CD4-positive, alpha-beta T cell treated with Interleukin-6 for 4 hours (primary cell): Measurements from ENCODE around the gene PPP1R36.
"Not testable (repeated sequence)": the region's sequence is repeated elsewhere in the genome, so short reads cannot be mapped to it uniquely, and the experiment has no call there.

Experiments
- DNase-seq: peaks from one replicate; pipeline ENCODE4 v3.0.0-alpha.2; 2020; ENCODE audit warnings: mixed read lengths

PPP1R36 gene

GRCh38 chr14:64520699-64521098 lies 29.1 kb upstream of the PPP1R36 start:
- DNase-seq = no peak

- no peak for DNase-seq
Measured at GRCh38 chr14:64522591-64523355, 27.0 kb upstream of the PPP1R36 start.

GRCh38 chr14:64525354-64525753 lies 24.4 kb upstream of the PPP1R36 start:
- DNase-seq = no peak

- DNase-seq = no peak
Measured at GRCh38 chr14:64531567-64531966, 18.2 kb upstream of the PPP1R36 start.

GRCh38 chr14:64536488-64537245 lies 13.1 kb upstream of the PPP1R36 start:
- DNase-seq = no peak

- DNase-seq = peak; percentile 94
Measured at GRCh38 chr14:64540208-64541202, 9.3 kb upstream of the PPP1R36 start, which contains the start of gene HSPA2. TSS of gene HSPA2 (plus strand) at chr14:64540741. CDS start at chr14:64540850, 109 bp downstream.

GRCh38 chr14:64541261-64541971 lies 8.3 kb upstream of the PPP1R36 start:
- DNase-seq = peak; percentile 7

- peak; percentile 15 for DNase-seq
Measured at GRCh38 chr14:64541972-64542835, 7.6 kb upstream of the PPP1R36 start.

- DNase-seq = no peak
Measured at GRCh38 chr14:64542836-64543201, 6.9 kb upstream of the PPP1R36 start.

- no peak for DNase-seq
Measured at GRCh38 chr14:64544607-64545312, 5.0 kb upstream of the PPP1R36 start.

- no peak for DNase-seq
Measured at GRCh38 chr14:64549016-64549415, 745 bp upstream of the PPP1R36 start.

GRCh38 chr14:64550621-64551333 lies 1.0 kb downstream of the PPP1R36 start:
- DNase-seq = no peak

GRCh38 chr14:64554556-64554955 lies 4.8 kb downstream of the PPP1R36 start:
- no peak for DNase-seq

GRCh38 chr14:64556526-64556925 lies 6.8 kb downstream of the PPP1R36 start:
- DNase-seq = no peak

- DNase-seq = not testable (repeated sequence)
Measured at GRCh38 chr14:64558216-64558615, 8.5 kb downstream of the PPP1R36 start.

GRCh38 chr14:64561631-64562030 lies 11.9 kb downstream of the PPP1R36 start:
- DNase-seq = no peak

GRCh38 chr14:64562436-64562835 lies 12.7 kb downstream of the PPP1R36 start:
- DNase-seq = no peak

- DNase-seq = no peak
Measured at GRCh38 chr14:64563696-64564095, 13.9 kb downstream of the PPP1R36 start.

GRCh38 chr14:64566651-64567122 lies 16.9 kb downstream of the PPP1R36 start:
- no peak for DNase-seq
